Activated gamma-delta T cell treated with Interleukin-2 at 50 U/mL for 16 hours (primary cell): ENCODE results near the gene STUM.

Source experiments
- DNase-seq: peaks from one replicate; pipeline ENCODE4 v3.0.0-alpha.2; 2020

STUM gene

GRCh38 chr1:226534098-226534497 is 14.5 kb upstream of the STUM start:
- no peak for DNase-seq

DNA sequence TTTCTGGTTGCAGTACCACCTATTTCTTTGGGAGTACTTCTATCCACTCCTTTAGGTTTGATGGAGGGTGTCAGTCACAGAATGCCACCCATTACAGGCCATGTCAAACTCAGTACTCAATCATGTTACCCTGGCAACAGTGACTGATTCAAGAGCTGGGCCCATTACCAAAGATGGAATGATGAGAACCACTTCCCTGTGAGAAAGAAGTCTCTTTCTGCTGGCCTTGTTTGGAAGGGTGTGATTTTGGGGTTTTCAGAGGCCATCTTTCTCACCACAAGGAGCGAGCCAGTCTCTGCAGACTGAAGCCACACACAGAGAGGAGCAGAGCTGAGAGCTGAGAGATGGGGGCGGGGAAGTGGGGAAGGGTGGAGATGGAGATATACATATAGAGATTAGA is 13.9 kb upstream of the STUM start:
- no peak for DNase-seq

DNA sequence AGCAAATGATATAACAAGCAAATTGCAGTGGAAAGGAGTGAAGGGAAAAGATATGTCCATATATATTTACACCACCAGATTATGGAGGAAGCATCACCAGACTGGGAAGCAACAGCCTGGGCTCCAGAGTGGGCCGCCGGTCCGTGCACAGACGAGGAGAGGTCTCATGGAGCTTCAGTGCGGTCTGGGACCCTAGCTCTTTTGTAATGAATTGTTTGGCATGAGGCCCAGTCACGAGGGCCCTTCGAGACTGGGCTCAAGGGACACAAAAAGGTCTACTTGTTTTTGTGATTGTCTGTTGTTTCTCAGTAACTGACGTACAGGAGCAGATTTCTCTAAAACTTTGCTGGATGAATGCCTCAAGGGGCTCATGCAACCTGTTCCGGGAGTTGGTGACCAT is 12.9 kb upstream of the STUM start:
- no peak for DNase-seq

- DNase-seq = no peak
Measured at GRCh38 chr1:226541231-226541630, 7.3 kb upstream of the STUM start.

GRCh38 chr1:226541631-226542622 is 6.6 kb upstream of the STUM start:
- DNase-seq = no peak

DNA sequence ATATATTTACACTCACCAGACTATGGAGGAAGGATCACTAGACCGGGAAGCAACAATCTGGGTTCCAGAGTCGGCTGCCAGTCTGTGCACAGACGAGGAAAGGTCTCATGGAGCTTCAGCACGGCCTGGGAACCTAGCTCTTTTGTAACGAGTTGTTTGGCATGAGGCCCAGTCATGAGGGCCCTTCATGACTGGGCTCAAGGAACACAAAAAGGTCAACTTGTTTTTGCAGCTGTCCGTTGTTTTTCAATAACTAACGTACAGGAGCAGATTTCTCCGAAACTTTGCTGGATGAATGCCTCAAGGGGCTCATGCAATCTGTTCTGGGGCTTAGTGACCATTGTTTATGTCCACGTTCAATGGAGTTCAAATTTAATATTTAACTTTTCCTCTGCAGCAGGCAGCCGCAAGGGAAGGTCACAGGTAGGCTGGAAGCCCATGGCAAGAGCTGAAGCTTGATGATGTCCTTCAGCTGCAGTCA is 5.9 kb upstream of the STUM start:
- DNase-seq = no peak

DNA sequence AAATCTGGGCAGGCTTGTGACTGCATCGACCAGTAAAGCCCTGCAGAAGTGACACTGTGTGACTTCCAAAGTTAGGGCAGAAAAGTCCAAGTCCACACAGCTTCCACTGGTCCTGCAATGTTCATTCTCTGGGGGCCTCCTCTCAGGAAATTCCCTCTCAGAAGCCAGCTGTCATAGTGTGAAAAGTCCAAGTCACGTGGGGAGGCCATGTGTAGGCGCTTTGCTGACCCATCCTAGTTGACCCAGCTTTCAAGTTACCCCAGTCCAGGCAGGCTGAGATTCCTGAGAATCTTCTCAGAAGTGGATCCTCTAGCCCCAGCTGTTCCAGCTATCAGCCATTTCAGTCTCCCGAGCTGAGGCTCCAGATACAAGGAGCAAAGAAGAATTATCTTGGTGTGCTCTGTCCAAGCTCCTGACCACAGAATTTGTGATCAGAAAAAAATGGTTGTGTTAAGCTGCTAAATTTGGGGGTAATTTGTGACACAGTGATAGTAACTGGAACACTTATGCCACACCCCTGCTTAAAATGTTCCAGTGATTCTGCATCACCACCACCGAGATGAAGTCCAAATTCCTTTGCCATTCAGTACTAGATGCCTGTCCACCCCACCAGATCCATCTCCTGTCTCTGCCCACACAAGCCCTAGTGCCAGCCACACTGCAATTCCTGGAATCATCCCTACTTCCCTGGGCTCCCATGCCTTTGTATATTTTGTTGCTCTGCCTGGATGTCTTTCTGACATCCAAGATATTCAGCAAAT is 2.5 kb upstream of the STUM start:
- DNase-seq = no peak

GRCh38 chr1:226546926-226547325 is 1.6 kb upstream of the STUM start:
- DNase-seq = no peak

- DNase-seq = peak; percentile 50
Measured at GRCh38 chr1:226547754-226548191, 791 bp upstream of the STUM start.

DNA sequence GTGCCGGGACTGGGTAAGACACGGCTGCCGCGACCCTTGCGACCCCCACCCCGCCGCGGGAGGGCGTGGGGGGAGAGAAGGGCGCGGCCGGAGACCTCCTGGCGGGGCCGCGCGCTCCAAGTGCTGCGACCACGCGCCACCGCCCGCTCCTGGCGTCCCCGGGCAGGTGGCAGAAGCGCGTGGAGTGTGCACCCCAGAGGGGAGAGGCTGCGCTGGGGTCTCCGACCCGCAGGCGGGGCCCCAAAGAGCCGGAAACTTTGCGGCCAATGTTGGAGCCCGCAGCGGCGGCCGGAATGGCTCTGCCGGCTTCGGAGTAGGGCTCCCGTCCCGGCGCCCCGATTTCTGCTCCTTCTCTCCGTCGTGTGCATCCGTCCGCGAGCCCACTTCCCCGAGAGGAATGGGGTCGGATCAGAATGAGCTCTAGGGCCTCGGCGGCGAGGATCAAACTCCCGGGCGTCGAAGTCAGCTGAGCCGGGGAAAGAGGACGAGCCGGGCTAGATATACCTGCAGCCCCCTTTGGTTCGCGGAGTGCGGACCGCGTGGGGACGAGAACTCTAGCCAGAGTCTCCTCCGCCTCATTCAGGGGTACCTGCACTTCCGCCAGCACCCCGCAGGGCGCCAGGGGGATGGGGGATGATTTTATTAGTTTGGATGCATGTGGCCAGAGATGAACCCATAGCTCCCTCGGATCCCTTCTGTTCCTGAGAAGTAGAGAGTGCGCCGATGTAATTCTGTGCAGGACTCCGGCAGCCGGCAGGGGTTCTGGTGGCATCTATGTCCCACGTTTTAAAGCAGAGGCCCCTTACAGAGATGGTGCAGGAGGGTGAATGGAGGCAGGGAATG is 751 bp downstream of the STUM start:
- DNase-seq = peak; percentile 8

DNA sequence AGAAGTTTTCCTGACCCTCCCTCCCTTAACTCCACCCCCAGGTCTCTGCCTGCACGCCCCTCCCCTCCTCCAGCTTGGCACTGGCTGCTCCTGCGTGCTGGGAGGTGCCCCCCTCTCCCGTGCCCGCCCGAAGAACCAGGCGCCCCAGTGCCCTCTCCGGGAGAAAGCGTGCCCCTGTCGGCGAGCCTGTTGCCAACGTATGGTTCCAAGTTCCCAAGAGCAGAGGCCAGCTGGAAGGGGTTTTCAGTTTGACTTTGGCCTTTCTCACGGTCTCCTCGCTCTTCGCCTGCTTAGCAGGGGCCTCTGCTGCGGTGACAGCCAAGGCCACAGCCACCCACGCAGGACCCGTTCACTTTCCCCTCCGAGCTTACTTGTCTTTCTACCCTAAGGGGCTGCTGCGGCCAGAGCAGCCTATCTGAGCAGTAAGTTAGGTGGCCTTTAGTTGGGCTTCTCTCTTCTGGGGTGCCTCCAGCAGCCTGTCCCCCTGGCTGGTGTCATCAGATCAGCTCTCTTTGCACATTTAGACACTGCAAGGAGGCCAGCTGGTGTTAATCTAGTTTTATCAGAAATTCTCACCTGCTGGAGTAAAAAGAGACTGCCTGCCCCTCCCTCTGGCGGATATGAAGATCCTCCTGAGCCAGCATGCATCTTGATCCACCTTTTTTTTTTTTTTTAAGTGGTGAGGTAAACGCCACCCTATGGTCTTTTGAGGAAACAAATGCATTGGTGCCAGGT is 1.5 kb downstream of the STUM start:
- peak; percentile 15 for DNase-seq

DNA sequence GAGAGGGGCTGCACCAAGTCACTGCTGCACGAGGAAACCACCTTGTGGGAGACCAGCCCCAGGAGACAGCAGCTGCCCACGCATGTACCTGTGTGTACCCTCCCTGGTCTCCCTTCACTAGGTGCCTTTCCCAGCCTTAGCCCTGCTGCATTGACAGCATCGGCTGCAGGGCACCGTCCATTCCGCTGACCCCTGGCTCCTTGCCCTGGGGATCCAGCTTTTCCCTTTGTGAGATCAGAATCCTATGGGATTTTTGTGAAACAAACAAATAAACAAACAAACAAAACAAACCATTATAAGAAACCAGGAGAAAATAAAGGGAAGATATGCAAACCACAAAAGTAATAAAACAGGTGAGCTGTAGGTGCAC is 2.1 kb downstream of the STUM start:
- DNase-seq = no peak

DNA sequence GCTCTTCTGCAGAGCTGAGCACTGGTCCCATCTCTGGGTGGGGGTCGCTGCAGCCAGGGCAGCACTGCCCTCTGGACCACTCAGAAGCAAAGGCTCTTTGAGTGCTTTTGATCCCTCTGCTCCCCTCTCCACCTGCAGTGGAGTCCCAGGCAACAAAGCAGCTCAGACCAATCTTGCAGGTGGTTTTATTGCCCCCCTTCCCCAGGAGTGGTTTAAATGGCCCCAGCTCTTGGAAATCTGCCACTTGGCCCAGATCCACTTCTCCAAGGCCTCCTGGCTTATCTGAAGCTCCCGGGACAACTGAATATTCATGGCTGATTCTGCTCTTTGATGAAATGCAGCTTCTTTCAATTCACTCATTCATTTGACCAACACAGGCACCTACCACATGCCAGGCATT is 2.7 kb downstream of the STUM start:
- no peak for DNase-seq

- DNase-seq = no peak
Measured at GRCh38 chr1:226552061-226552460, 3.5 kb downstream of the STUM start.

GRCh38 chr1:226553266-226553923 is 4.8 kb downstream of the STUM start:
- no peak for DNase-seq

- no peak for DNase-seq
Measured at GRCh38 chr1:226553924-226554282, 5.3 kb downstream of the STUM start.

DNA sequence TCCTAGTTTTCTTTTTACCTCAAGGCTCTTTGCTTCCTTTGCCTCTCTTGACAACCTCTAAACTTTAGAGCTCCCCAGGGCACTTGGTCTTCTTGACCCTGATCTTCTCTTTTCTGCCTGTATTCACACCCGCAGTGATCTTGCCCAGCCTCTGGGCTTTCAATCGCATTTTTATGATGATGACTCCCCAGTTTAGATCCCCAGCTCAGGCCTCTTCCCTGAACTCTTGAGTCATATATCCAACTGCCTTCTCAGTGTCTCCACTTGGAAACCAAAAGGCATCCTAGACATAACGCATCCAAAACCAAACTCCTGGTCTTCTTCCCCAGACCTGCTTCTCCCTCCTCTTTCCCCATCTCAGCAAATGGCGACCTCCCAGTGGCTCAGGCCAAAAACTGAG is 6.5 kb downstream of the STUM start:
- DNase-seq = no peak

- no peak for DNase-seq
Measured at GRCh38 chr1:226557424-226557823, 8.9 kb downstream of the STUM start.

GRCh38 chr1:226558036-226558650 is 9.6 kb downstream of the STUM start:
- DNase-seq = no peak

DNA sequence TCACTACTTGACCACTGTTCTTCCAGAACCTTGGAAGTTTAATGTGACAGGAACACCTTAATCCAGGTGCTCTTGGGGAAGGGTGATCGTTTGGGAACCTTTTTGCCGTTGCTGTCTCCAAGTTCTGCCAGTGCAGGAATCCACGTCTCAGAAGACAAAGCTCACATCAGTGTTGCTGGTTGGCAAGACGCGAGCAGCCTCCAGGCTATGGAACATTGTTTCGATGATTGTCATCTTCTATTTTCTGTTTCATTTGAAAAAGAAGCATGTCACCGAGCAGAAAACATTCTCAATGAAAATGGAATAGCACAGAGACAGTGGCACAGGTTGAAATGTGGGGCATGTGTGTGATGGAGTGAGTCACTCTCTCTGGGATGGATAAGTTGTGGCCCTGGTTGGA is 11.7 kb downstream of the STUM start:
- DNase-seq = no peak

- no peak for DNase-seq
Measured at GRCh38 chr1:226562989-226563388, 14.4 kb downstream of the STUM start.
